ENCODE results near the gene MRC1. TPM values are rescaled to one million over a fixed set of nuclear protein-coding genes. Genes with fewer than 3 reads are reported as not detected.

Gene MRC1
- total RNA-seq, 4 donors from 2014 or later: 3.3 to 9.8 (median 5.9) TPM

GRCh38 chr10:17788646-17789045, 20.5 kb upstream of the MRC1 start:
- no peaks in the 10 kb centered on the region for H3K9me3 ChIP-seq
- no peak for DNase-seq (ENCODE audit: low spot score in 2 of 2)
- WGBS: 83% methylated on average over 2 of the region's 2 CpGs
- H3K36me3 ChIP-seq: no peaks in the 10 kb centered on the region
- peaks cover under 1% of the 10 kb centered on the region for H3K4me1 ChIP-seq
- TF ChIP-seq POLR2AphosphoS5 (IDR thresholded peaks at IDR 0.05) (no peak), POLR2A (IDR thresholded peaks at IDR 0.05) (no peak), EP300 (IDR thresholded peaks at IDR 0.05) (no peak)
- TF ChIP-seq, protein P1, sequence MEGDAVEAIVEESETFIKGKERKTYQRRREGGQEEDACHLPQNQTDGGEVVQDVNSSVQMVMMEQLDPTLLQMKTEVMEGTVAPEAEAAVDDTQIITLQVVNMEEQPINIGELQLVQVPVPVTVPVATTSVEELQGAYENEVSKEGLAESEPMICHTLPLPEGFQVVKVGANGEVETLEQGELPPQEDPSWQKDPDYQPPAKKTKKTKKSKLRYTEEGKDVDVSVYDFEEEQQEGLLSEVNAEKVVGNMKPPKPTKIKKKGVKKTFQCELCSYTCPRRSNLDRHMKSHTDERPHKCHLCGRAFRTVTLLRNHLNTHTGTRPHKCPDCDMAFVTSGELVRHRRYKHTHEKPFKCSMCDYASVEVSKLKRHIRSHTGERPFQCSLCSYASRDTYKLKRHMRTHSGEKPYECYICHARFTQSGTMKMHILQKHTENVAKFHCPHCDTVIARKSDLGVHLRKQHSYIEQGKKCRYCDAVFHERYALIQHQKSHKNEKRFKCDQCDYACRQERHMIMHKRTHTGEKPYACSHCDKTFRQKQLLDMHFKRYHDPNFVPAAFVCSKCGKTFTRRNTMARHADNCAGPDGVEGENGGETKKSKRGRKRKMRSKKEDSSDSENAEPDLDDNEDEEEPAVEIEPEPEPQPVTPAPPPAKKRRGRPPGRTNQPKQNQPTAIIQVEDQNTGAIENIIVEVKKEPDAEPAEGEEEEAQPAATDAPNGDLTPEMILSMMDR (IDR thresholded peaks at IDR 0.05): no peak
- no peak overlapping the region for H3K27ac ChIP-seq
- H3K27me3 ChIP-seq: no peaks in the 10 kb centered on the region
- no peak overlapping the region for H3K4me3 ChIP-seq

DNA sequence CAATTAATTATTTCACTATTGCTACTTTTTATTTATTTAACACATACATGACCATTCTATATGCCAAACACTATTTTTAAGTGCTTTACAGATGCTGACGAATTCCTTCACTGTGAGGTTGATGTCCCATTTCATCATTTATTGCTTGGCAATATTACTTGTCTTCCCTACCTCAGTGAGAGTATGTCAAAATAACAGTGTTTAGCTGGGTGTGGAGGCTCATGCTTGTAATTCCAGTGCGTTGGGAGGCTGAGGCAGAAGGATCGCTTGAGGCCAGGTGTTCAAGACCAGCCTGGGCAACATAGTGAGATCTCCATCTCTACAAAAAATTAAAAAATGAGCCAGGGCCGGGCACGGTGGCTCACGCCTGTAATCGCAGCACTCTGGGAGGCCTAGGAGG, 19.8 kb upstream of the MRC1 start:
- 95% methylated on average over 7 of the region's 7 CpGs for whole genome bisulfite sequencing
- no peaks in the 10 kb centered on the region for H3K36me3 ChIP-seq
- H3K4me1 ChIP-seq: no peaks in the 10 kb centered on the region

GRCh38 chr10:17790651-17791050, 18.5 kb upstream of the MRC1 start:
- no peak for DNase-seq (ENCODE audit: low spot score in 2 of 2)
- H3K4me1 ChIP-seq: no peaks in the 10 kb centered on the region
- H3K9me3 ChIP-seq: no peaks in the 10 kb centered on the region
- WGBS: 84% methylated on average over 2 of the region's 2 CpGs
- H3K27me3 ChIP-seq: no peaks in the 10 kb centered on the region
- H3K27ac ChIP-seq: no peak overlapping the region
- H3K4me3 ChIP-seq: no peak overlapping the region
- no peaks in the 10 kb centered on the region for H3K36me3 ChIP-seq
- no peak for TF ChIP-seq POLR2A (IDR thresholded peaks at IDR 0.05)
- TF ChIP-seq POLR2AphosphoS5 (IDR thresholded peaks at IDR 0.05): no peak

More for the DNA sequence above, 19.8 kb upstream of the MRC1 start:
- no peak for DNase-seq (ENCODE audit: low spot score in 2 of 2)
- no peak for TF ChIP-seq POLR2A (IDR thresholded peaks at IDR 0.05)
- no peak for TF ChIP-seq EP300 (IDR thresholded peaks at IDR 0.05)
- TF ChIP-seq POLR2AphosphoS5 (IDR thresholded peaks at IDR 0.05): no peak
- TF ChIP-seq, protein P1 (IDR thresholded peaks at IDR 0.05): no peak
- no peaks in the 10 kb centered on the region for H3K9me3 ChIP-seq
- H3K27me3 ChIP-seq: no peaks in the 10 kb centered on the region
- H3K27ac ChIP-seq: no peak overlapping the region
- H3K4me3 ChIP-seq: no peak overlapping the region

DNA sequence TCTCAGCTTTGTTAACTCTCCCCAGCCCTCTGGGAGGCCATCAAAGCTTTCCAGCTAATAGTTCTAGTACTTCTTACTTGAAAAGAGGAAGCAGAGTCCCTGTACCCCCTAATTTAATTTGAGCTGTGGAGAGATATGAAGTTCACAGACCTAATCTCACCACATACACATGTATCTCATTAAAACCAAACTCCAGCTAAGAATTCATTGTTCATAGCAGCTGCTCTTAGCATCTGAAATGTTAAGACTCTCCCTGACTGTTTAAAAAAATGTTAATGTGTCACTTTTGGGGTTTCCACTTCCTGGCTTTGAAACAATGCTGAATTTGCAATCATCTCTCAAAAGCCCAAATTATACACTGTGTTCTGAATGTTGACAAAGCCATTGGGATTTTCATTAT, 16.2 kb upstream of the MRC1 start:
- Histone ChIP-seq H3K27me3 (no peaks in the 10 kb centered on the region), H3K9me3 (no peaks in the 10 kb centered on the region), H3K36me3 (no peaks in the 10 kb centered on the region), H3K4me3 (no peak overlapping the region), H3K4me1 (no peaks in the 10 kb centered on the region), H3K27ac (no peak overlapping the region)
- TF ChIP-seq POLR2AphosphoS5 (IDR thresholded peaks at IDR 0.05) (no peak), POLR2A (IDR thresholded peaks at IDR 0.05) (no peak), EP300 (IDR thresholded peaks at IDR 0.05) (no peak)
- TF ChIP-seq, protein P1 (IDR thresholded peaks at IDR 0.05): no peak
- DNase-seq (ENCODE audit: low spot score in 2 of 2): no peak

DNA sequence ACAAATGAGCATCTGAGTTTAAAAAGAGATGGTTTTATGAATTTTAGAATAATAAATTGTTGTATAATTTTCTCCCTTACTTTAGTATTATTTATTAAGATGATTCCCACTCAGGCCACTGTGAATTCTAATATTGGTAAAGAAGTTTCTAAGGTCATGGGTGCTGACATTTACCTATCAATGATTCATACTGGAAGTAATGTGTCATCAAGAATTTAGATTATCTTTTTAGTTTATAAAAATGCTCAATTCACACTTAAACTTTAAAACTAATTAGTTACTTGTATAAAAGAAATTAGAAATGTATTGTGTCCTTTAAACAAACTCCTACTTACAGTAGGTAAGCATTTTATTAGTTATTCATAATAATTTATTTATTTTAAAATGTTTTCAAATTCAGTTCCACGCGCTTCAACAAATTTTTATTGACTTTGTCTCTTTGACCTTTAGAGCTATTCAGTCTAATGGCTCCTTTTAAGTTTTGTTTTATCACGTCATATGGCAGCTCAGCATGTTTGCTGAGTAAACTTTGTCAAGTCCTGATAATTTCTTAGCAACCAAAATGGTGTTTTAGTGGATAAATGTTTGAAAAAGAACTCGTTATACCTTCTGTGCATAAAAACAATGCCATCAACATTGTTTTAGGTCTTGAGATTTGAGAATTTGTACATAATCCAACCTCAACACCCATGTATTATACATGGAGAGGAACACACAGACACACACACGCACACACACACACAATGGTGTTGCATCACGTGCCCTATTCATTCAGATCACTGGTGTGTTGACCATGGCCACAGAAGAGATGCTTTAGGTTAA, 15.1 kb upstream of the MRC1 start:
- no peaks in the 10 kb centered on the region for H3K4me1 ChIP-seq
- H3K4me3 ChIP-seq: no peak overlapping the region
- H3K27ac ChIP-seq: no peak overlapping the region
- 90% methylated on average over 6 of the region's 6 CpGs for WGBS
- no peaks in the 10 kb centered on the region for H3K27me3 ChIP-seq
- TF ChIP-seq EP300 (IDR thresholded peaks at IDR 0.05) (no peak), POLR2AphosphoS5 (IDR thresholded peaks at IDR 0.05) (no peak)
- DNase-seq (ENCODE audit: low spot score in 2 of 2): no peak
- no peaks in the 10 kb centered on the region for H3K36me3 ChIP-seq
- no peaks in the 10 kb centered on the region for H3K9me3 ChIP-seq

DNA sequence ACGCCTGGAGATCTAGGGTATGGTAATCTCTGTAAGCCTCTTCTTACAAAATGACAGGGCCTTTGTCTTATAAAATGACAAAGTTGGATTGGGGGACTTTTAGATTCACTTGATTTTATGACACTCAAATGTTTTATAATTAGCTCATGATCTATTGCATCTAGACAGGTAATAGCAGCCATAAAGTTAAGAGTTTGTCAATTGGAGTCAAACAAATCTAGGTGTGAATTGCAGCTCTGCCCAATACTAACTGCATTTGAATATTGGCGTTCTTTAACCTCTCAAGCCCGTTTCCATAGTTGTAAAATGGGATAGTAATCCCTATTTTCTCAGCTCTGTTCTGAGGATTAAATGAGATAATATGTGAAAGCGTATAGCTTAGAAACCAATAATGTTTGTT, 14.1 kb upstream of the MRC1 start:
- H3K4me1 ChIP-seq: no peaks in the 10 kb centered on the region
- no peak for TF ChIP-seq POLR2A (IDR thresholded peaks at IDR 0.05)
- no peak for TF ChIP-seq EP300 (IDR thresholded peaks at IDR 0.05)
- TF ChIP-seq, protein P1 (IDR thresholded peaks at IDR 0.05): no peak
- TF ChIP-seq POLR2AphosphoS5 (IDR thresholded peaks at IDR 0.05): no peak
- no peaks in the 10 kb centered on the region for H3K9me3 ChIP-seq
- 90% methylated on average over 4 of the region's 4 CpGs for WGBS
- H3K27me3 ChIP-seq: no peaks in the 10 kb centered on the region
- DNase-seq (ENCODE audit: low spot score in 2 of 2): no peak
- H3K4me3 ChIP-seq: no peak overlapping the region
- H3K27ac ChIP-seq: no peak overlapping the region
- H3K36me3 ChIP-seq: no peaks in the 10 kb centered on the region
